B cell (primary cell): ENCODE data around the gene FRMPD1. TPM values are rescaled to one million over a fixed set of nuclear protein-coding genes. Genes with fewer than 3 reads are reported as not detected.

Source experiments
- ATAC-seq: fragments of 200-7000 bp; cut with Tn5 transposase; one replicate; pipeline ENCODE4 v1.10.0; 2021; ENCODE audit warnings: low read depth, mild to moderate bottlenecking, moderate number of reproducible peaks, moderate library complexity
- CTCF ChIA-PET: fragments of 350-600 bp; sonication (Branson Sonifier 250); formaldehyde crosslinking; loops from one replicate; lab custom pipeline; 2021; ENCODE audit warnings: antibody characterized with exemption, inconsistent platforms; lab: Charles Lee
- POLR2A ChIA-PET: fragments of 350-600 bp; sonication (Branson Sonifier 250); formaldehyde crosslinking; loops from one replicate; lab custom pipeline; 2021; ENCODE audit warnings: antibody characterized with exemption; lab: Charles Lee
- DNase-seq: peaks from one replicate; pipeline ENCODE4 v3.0.0; 2013
- H2AFZ ChIP-seq: 2 replicates; pipeline ENCODE4 v1.6.1; 2012; ENCODE audit warnings: mild to moderate bottlenecking, low read depth, low read length; ENCODE audit not compliant: insufficient read depth, poor library complexity, severe bottlenecking
- H3K27ac ChIP-seq, 2 donors: 1 replicate in 1 of 2; 2 replicates in 1 of 2; pipeline ENCODE4 v1.5.1; 2012 to 2013; ENCODE audit warnings: low read length in 2 of 2, mild to moderate bottlenecking in 2 of 2, moderate library complexity in 1 of 2
- H3K27me3 ChIP-seq, 4 experiments: fragments of 200-600 bp in 1 of 4; sonication (generic) in 1 of 4; replicated peaks in 1 of 4; 1 replicate in 2 of 4; 2 replicates in 2 of 4; pipeline versions ENCODE4 v1.6.1 to v1.7.0; 2013 to 2016; ENCODE audit warnings: low read length in 3 of 4, mild to moderate bottlenecking in 2 of 4, mixed read lengths in 1 of 4, moderate library complexity in 1 of 4; ENCODE audit not compliant: insufficient read depth in 4 of 4, control insufficient read depth in 3 of 4; ENCODE audit errors: control extremely low read depth in 1 of 4
- H3K36me3 ChIP-seq, 2 experiments: replicated peaks in 1 of 2; 1 replicate in 1 of 2; 2 replicates in 1 of 2; pipeline versions ENCODE4 v1.6.1 to v1.7.1; 2013; ENCODE audit warnings: low read length in 1 of 2; ENCODE audit not compliant: insufficient read depth in 2 of 2, control insufficient read depth in 1 of 2; ENCODE audit errors: control extremely low read depth in 1 of 2, extremely low read depth in 1 of 2
- H3K4me1 ChIP-seq, 2 donors: fragments of 200-600 bp in 1 of 2; sonication (generic) in 1 of 2; 1 replicate in 1 of 2; 2 replicates in 1 of 2; pipeline versions ENCODE4 v1.5.1 to v1.6.1; 2013 to 2017; ENCODE audit warnings: low read length in 2 of 2; ENCODE audit not compliant: control insufficient read depth in 2 of 2, insufficient read depth in 2 of 2
- H3K4me2 ChIP-seq: replicated peaks from 2 replicates; pipeline ENCODE3; 2012; ENCODE audit warnings: mild to moderate bottlenecking, low read depth, low read length; ENCODE audit not compliant: poor library complexity, severe bottlenecking
- H3K4me3 ChIP-seq, 5 experiments: fragments of 200-600 bp in 1 of 5; sonication (generic) in 1 of 5; 1 replicate in 3 of 5; 2 replicates in 2 of 5; pipeline versions ENCODE4 v1.5.1 to v1.7.0; 2011 to 2016; ENCODE audit warnings: low read length in 4 of 5, mild to moderate bottlenecking in 4 of 5, low read depth in 2 of 5, control low read depth in 1 of 5, moderate library complexity in 1 of 5; ENCODE audit not compliant: insufficient read depth in 1 of 5; ENCODE audit errors: control extremely low read depth in 1 of 5, extremely low read depth in 1 of 5
- H3K79me2 ChIP-seq: fragments of 200-600 bp; sonication (generic); one replicate; pipeline ENCODE4 v1.6.0; 2016; ENCODE audit warnings: low read length; ENCODE audit not compliant: control insufficient read depth, insufficient read depth
- H3K9ac ChIP-seq: fragments of 200-600 bp; sonication (generic); 2 replicates; pipeline ENCODE4 v1.6.1; 2017; ENCODE audit warnings: mild to moderate bottlenecking, low read length, moderate library complexity
- H3K9me3 ChIP-seq, 3 donors: one replicate each; pipeline versions ENCODE4 v1.6.1 to v1.7.1; 2013; ENCODE audit warnings: low read length in 2 of 3; ENCODE audit not compliant: control insufficient read depth in 2 of 3, insufficient read depth in 1 of 3; ENCODE audit errors: control extremely low read depth in 1 of 3
- H4K20me1 ChIP-seq: 2 replicates; pipeline ENCODE4 v1.6.0; 2012; ENCODE audit warnings: mild to moderate bottlenecking, low read length; ENCODE audit not compliant: insufficient read depth, control insufficient read depth, poor library complexity, severe bottlenecking
- H3K27ac Mint-ChIP-seq: one replicate; pipeline ENCODE4 v1.8.0; 2021; ENCODE audit warnings: mixed read lengths
- H3K27me3 Mint-ChIP-seq: one replicate; pipeline ENCODE4 v1.8.0; 2021; ENCODE audit warnings: mixed read lengths
- H3K4me1 Mint-ChIP-seq: one replicate; pipeline ENCODE4 v1.8.0; 2021; ENCODE audit warnings: mixed read lengths
- H3K4me3 Mint-ChIP-seq: one replicate; pipeline ENCODE4 v1.8.0; 2021; ENCODE audit warnings: mixed read lengths
- H3K9me3 Mint-ChIP-seq: one replicate; pipeline ENCODE4 v1.8.0; 2022; ENCODE audit warnings: mixed read lengths; ENCODE audit not compliant: insufficient read depth
- EZH2 ChIP-seq: IDR thresholded peaks from 2 replicates; pipeline ENCODE4 v1.6.1; 2012; ENCODE audit warnings: borderline replicate concordance, low read depth, mild to moderate bottlenecking, moderate library complexity, low read length; ENCODE audit not compliant: insufficient read depth, poor library complexity, severe bottlenecking
- WGBS: methylation state at CpG from one replicate; pipeline ENCODE4 v1.1.5; 2013; ENCODE audit warnings: missing lambda C conversion rate; ENCODE audit not compliant: insufficient coverage; 5-methylcytosine and 5-hydroxymethylcytosine counted together
- intact Hi-C: fragments of 100-400 bp; cut with micrococcal nuclease; formaldehyde crosslinking; loops from one replicate; pipeline ENCODE4 v1.10.0; 2022
- polyA plus RNA-seq: library from polyadenylated mRNA; depleted of rRNA; stranded (reverse); fragments of >200 nt; gene quantifications from 2 replicates; pipeline ENCODE4 v1.2.3, GENCODE V29; 2012
- total RNA-seq, 2 donors: library from RNA; stranded (reverse); fragments of 120-200 nt in 1 of 2; gene quantifications; 1 replicate in 1 of 2; 2 replicates in 1 of 2; pipeline versions ENCODE4 v1.2.3 to v1.2.4, GENCODE V29; 2013 to 2022
- TF ChIP-seq, protein P1 (sequence below): fragments of 200-600 bp; IDR thresholded peaks from one replicate; pipeline ENCODE4 v1.8.0; 2022; ENCODE audit warnings: antibody characterized with exemption, mild to moderate bottlenecking

The FRMPD1 gene
- total and polyA plus RNA-seq, 2 donors (not counting 1 experiment from before 2014, with no cell fraction given) = 0.05 TPM; not detected in 1

DNA sequence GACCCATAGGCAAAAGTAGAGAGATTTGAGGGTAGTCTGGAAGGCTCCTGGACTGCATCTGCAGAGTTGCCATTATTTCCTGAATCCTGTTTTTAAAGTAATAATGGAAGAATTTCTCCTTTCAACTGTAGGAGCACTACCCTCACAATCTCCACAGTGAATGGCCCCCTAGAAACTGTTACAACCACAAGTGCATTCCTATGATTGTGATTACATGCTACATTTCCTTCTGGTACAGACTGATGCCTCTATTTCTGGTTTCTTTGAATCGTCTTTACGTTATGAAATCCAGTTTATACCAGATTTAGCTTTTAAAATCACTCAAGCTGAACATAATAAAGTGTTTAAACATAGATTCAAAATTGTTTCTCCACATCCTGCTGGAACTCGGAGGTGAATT lies 49.4 kb downstream of the FRMPD1 start:
- ChIA-PET CTCF (no interaction called here), POLR2A (no interaction called here)
- DNase-seq (no peak), ATAC-seq (no peak)
- H3K4me1 ChIP-seq = no peaks in the 10 kb centered on the region
- no CpG with 5 or more reads among the region's 3 CpGs for WGBS
- no peaks in the 10 kb centered on the region for H4K20me1 ChIP-seq
- no peak overlapping the region for H3K27ac ChIP-seq
- no peak overlapping the region for H3K4me3 Mint-ChIP-seq
- H3K9ac ChIP-seq = no peak overlapping the region
- intact Hi-C loops = no loop called here
- no peaks in the 10 kb centered on the region for H3K79me2 ChIP-seq
- H3K9me3 Mint-ChIP-seq = peaks cover 3% of the 10 kb centered on the region
- H3K36me3 ChIP-seq = no peaks in the 10 kb centered on the region
- no peak overlapping the region for H3K4me2 ChIP-seq
- no peak for TF ChIP-seq EZH2
- TF ChIP-seq, protein P1, sequence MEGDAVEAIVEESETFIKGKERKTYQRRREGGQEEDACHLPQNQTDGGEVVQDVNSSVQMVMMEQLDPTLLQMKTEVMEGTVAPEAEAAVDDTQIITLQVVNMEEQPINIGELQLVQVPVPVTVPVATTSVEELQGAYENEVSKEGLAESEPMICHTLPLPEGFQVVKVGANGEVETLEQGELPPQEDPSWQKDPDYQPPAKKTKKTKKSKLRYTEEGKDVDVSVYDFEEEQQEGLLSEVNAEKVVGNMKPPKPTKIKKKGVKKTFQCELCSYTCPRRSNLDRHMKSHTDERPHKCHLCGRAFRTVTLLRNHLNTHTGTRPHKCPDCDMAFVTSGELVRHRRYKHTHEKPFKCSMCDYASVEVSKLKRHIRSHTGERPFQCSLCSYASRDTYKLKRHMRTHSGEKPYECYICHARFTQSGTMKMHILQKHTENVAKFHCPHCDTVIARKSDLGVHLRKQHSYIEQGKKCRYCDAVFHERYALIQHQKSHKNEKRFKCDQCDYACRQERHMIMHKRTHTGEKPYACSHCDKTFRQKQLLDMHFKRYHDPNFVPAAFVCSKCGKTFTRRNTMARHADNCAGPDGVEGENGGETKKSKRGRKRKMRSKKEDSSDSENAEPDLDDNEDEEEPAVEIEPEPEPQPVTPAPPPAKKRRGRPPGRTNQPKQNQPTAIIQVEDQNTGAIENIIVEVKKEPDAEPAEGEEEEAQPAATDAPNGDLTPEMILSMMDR = no peak
- no peak overlapping the region for H3K4me3 ChIP-seq
- H3K4me1 Mint-ChIP-seq = no peaks in the 10 kb centered on the region
- no peaks in the 10 kb centered on the region for H3K27me3 ChIP-seq
- H2AFZ ChIP-seq = no peak overlapping the region
- H3K9me3 ChIP-seq = no peaks in the 10 kb centered on the region
- H3K27me3 Mint-ChIP-seq = peaks cover 10% of the 10 kb centered on the region
- no peak overlapping the region for H3K27ac Mint-ChIP-seq

DNA sequence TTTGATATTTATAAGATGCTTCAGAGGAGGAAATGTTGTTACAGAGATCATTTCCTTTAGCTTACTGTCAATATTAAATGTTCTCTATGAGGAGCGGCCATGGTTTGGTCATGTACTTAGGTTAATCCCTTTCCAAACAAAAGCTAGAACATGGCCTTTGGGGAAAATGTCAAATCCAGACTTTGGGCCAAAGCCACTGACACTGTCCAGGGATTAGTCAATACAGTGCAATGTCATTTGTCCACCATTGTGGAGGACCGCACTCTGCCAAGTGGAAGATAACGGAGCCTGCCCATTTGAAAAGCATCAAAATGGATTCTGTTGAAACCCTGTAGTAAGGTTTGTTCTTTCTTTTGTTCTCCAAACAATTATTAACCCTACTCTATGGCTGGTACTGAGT lies 50.1 kb downstream of the FRMPD1 start:
- no peak overlapping the region for H3K4me3 Mint-ChIP-seq
- Histone ChIP-seq H3K27ac (no peak overlapping the region), H3K9me3 (no peaks in the 10 kb centered on the region), H3K4me2 (no peak overlapping the region), H3K79me2 (no peaks in the 10 kb centered on the region), H3K36me3 (no peaks in the 10 kb centered on the region), H3K4me1 (no peaks in the 10 kb centered on the region), H2AFZ (no peak overlapping the region), H3K9ac (no peak overlapping the region), H4K20me1 (no peaks in the 10 kb centered on the region), H3K27me3 (no peaks in the 10 kb centered on the region), H3K4me3 (no peak overlapping the region)
- no peaks in the 10 kb centered on the region for H3K4me1 Mint-ChIP-seq
- ATAC-seq (no peak), DNase-seq (no peak)
- CTCF ChIA-PET = no interaction called here
- H3K27ac Mint-ChIP-seq = no peak overlapping the region
- WGBS = no CpG with 5 or more reads among the region's 3 CpGs
- peaks cover under 1% of the 10 kb centered on the region for H3K9me3 Mint-ChIP-seq
- intact Hi-C loops = no loop called here
- POLR2A ChIA-PET = no interaction called here
- H3K27me3 Mint-ChIP-seq = peaks cover 10% of the 10 kb centered on the region
- TF ChIP-seq, protein P1 = no peak
- no peak for TF ChIP-seq EZH2
